Endothelial cell of umbilical vein (primary cell): Measurements from ENCODE around the gene TDRD10. TPM values are rescaled to one million over a fixed set of nuclear protein-coding genes. Genes with fewer than 3 reads are reported as not detected.

Experiments used
- BruUV-seq: library from RNA; stranded (reverse); fragments of 400-500 nt; replicated peaks from 2 replicates; lab custom pipeline; 2021; lab: Mats Ljungman, UMichigan
- CTCF ChIA-PET: fragments of 300-600, 350-600 bp; sonication (Branson Sonifier 250); formaldehyde crosslinking; loops from one replicate; lab custom pipeline; 2021; ENCODE audit warnings: antibody characterized with exemption, inconsistent platforms; lab: Charles Lee
- POLR2A ChIA-PET: fragments of 300-600, 350-600 bp; sonication (Branson Sonifier 250); formaldehyde crosslinking; loops from one replicate; lab custom pipeline; 2021; ENCODE audit warnings: antibody characterized with exemption, inconsistent platforms; lab: Charles Lee
- DNase-seq: peaks from one replicate; pipeline ENCODE4 v3.0.0-alpha.2; 2011; ENCODE audit warnings: low read depth, low spot score
- FAIRE-seq: peaks from 2 replicates; lab custom pipeline; 2011; peaks lifted over from hg19 to GRCh38; lab: Jason Lieb, UNC
- H2AFZ ChIP-seq: 2 replicates; pipeline ENCODE4 v1.6.0; 2012; ENCODE audit warnings: low read depth, low read length, control low read depth, inconsistent platforms
- H3K27ac ChIP-seq: 2 replicates; pipeline ENCODE4 v1.5.1; 2011; ENCODE audit warnings: low read depth, mild to moderate bottlenecking, control low read depth, low read length, moderate library complexity; ENCODE audit not compliant: insufficient read depth
- H3K27me3 ChIP-seq, 2 experiments: 2 replicates each; pipeline versions ENCODE4 v1.6.0 to v1.6.1; 2011; ENCODE audit warnings: low read length in 2 of 2, mixed read lengths in 1 of 2; ENCODE audit not compliant: control insufficient read depth in 2 of 2, insufficient read depth in 2 of 2
- H3K36me3 ChIP-seq, 2 experiments: 2 replicates in 1 of 2; 3 replicates in 1 of 2; pipeline ENCODE4 v1.5.1; 2011; ENCODE audit warnings: low read length in 2 of 2, mild to moderate bottlenecking in 1 of 2, moderate library complexity in 1 of 2; ENCODE audit not compliant: control insufficient read depth in 2 of 2, insufficient read depth in 2 of 2; ENCODE audit errors: extremely low read depth in 1 of 2
- H3K4me1 ChIP-seq: 3 replicates; pipeline ENCODE4 v1.5.1; 2011; ENCODE audit warnings: mild to moderate bottlenecking, low read length; ENCODE audit not compliant: control insufficient read depth, insufficient read depth; ENCODE audit errors: extremely low read depth
- H3K4me2 ChIP-seq: 2 replicates; pipeline ENCODE4 v1.6.1; 2011; ENCODE audit warnings: low read length, control low read depth, mixed read lengths; ENCODE audit not compliant: insufficient read depth
- H3K4me3 ChIP-seq, 3 experiments: fragments of 200-600 bp in 1 of 3; sonication (generic), shearing (Covaris generic) in 1 of 3; replicated peaks in 1 of 3; 2 replicates each; pipeline ENCODE4 v1.5.1; 2011 to 2016; ENCODE audit warnings: control low read depth in 3 of 3, low read length in 3 of 3, mild to moderate bottlenecking in 2 of 3, inconsistent platforms in 1 of 3, low read depth in 1 of 3, moderate library complexity in 1 of 3; ENCODE audit not compliant: insufficient read depth in 1 of 3
- H3K79me2 ChIP-seq: 2 replicates; pipeline ENCODE4 v1.6.0; 2012; ENCODE audit warnings: low read length, inconsistent platforms; ENCODE audit not compliant: control insufficient read depth, insufficient read depth
- H3K9ac ChIP-seq: replicated peaks from 2 replicates; pipeline ENCODE3; 2011; ENCODE audit warnings: low read length, control low read depth; ENCODE audit not compliant: insufficient read depth; ENCODE audit errors: extremely low read depth
- H3K9me1 ChIP-seq: replicated peaks from 3 replicates; pipeline ENCODE4 v1.6.0; 2011; ENCODE audit warnings: mild to moderate bottlenecking, low read length; ENCODE audit not compliant: control insufficient read depth, insufficient read depth; ENCODE audit errors: extremely low read depth
- H3K9me3 ChIP-seq: replicated peaks from 2 replicates; pipeline ENCODE4 v1.5.1; 2012; ENCODE audit warnings: low read length, inconsistent platforms; ENCODE audit not compliant: control insufficient read depth, insufficient read depth
- H4K20me1 ChIP-seq: replicated peaks from 2 replicates; pipeline ENCODE3; 2011; ENCODE audit warnings: mild to moderate bottlenecking, low read length; ENCODE audit not compliant: control insufficient read depth, insufficient read depth; ENCODE audit errors: extremely low read depth
- FOS ChIP-seq: IDR thresholded peaks from 2 replicates; pipeline ENCODE4 v1.6.1; 2011; ENCODE audit warnings: mild to moderate bottlenecking, low read length, moderate library complexity, borderline replicate concordance; ENCODE audit not compliant: insufficient read depth
- GATA2 ChIP-seq: IDR thresholded peaks from 2 replicates; pipeline ENCODE4 v1.7.0; 2011; ENCODE audit warnings: low read depth, mild to moderate bottlenecking, moderate library complexity, mixed read lengths, low read length; ENCODE audit not compliant: insufficient read length, insufficient read depth
- JUN ChIP-seq: IDR thresholded peaks from 2 replicates; pipeline ENCODE4 v1.6.1; 2011; ENCODE audit warnings: borderline replicate concordance, low read depth; ENCODE audit not compliant: insufficient read length, insufficient read depth
- MYC ChIP-seq: IDR thresholded peaks from one replicate; pipeline ENCODE4 v1.6.1; 2011; ENCODE audit warnings: mild to moderate bottlenecking, low read depth, low read length
- POLR2A ChIP-seq: IDR thresholded peaks from 2 replicates; pipeline ENCODE4 v1.6.1; 2012; ENCODE audit warnings: low read depth, mild to moderate bottlenecking, control low read depth, low read length
- POLR2AphosphoS5 ChIP-seq: IDR thresholded peaks from 2 replicates; pipeline ENCODE4 v1.6.1; 2012; ENCODE audit warnings: low read depth, mild to moderate bottlenecking, control low read depth, low read length, moderate library complexity; ENCODE audit not compliant: insufficient read depth
- dilution Hi-C: fragments of 300-500 bp; cut with MboI; formaldehyde crosslinking; loops from one replicate; pipeline ENCODE4 v1.15.0; 2019; ENCODE audit warnings: low sequenced_read_pairs; ENCODE audit not compliant: extremely low pct_ligation_motif_present
- intact Hi-C: fragments of 100-400 bp; cut with micrococcal nuclease; formaldehyde crosslinking; loops from one replicate; pipeline ENCODE4 v1.10.0; 2022
- polyA plus RNA-seq, 4 experiments: library from polyadenylated mRNA; depleted of rRNA in 3 of 4; stranded (reverse) in 3 of 4; unstranded in 1 of 4; fragments of >200 nt; gene quantifications; 2 replicates each; pipeline versions ENCODE4 v1.2.1 to v1.2.3, GENCODE V29; 2011 to 2012; ENCODE audit warnings: missing spikeins in 1 of 4
- total RNA-seq: library from RNA; stranded (reverse); gene quantifications from 2 replicates; pipeline ENCODE4 v1.2.3, GENCODE V29; 2021
- TF ChIP-seq, protein P1 (sequence below): IDR thresholded peaks from 2 replicates; pipeline ENCODE4 v1.6.1; 2011; ENCODE audit not compliant: insufficient read depth, insufficient read length
- TF ChIP-seq, protein P2 (sequence below), 2 donors: IDR thresholded peaks; 1 replicate in 1 of 2; 2 replicates in 1 of 2; pipeline ENCODE4 v1.5.1; 2011; ENCODE audit warnings: low read length in 2 of 2, mild to moderate bottlenecking in 2 of 2, moderate library complexity in 2 of 2, control low read depth in 1 of 2, inconsistent platforms in 1 of 2, low read depth in 1 of 2; ENCODE audit not compliant: insufficient read depth in 1 of 2; ENCODE audit errors: extremely low read depth in 1 of 2

Gene TDRD10
- total and polyA plus RNA-seq, 2 donors (not counting 3 experiments of a cell fraction or from before 2014, with no cell fraction given) = 6.1 to 9.1 TPM

DNA sequence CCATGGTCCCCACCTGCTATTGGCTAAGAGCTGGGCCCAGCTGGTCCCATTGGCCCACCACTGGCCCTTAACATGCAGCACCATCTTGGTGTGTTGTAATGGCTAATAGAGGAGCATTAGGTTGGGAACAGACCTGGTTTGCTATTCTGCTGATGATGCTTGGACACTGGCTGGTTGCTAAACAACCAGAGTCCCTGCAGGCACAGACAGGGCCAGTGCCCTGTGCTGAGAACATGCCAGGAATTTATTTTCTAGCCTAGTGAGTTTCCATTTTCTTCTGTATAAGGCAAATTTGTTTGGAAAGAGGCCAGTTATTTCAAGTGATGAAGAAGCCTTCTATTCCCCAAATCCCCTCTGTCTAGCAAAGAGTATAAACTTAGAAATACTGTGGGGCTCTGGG, 42.9 kb upstream of the TDRD10 start:
- TF ChIP-seq FOS (no peak), GATA2 (no peak), POLR2AphosphoS5 (no peak), MYC (no peak), POLR2A (no peak), JUN (no peak)
- TF ChIP-seq, protein P1, sequence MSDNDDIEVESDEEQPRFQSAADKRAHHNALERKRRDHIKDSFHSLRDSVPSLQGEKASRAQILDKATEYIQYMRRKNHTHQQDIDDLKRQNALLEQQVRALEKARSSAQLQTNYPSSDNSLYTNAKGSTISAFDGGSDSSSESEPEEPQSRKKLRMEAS = no peak
- TF ChIP-seq, protein P2, sequence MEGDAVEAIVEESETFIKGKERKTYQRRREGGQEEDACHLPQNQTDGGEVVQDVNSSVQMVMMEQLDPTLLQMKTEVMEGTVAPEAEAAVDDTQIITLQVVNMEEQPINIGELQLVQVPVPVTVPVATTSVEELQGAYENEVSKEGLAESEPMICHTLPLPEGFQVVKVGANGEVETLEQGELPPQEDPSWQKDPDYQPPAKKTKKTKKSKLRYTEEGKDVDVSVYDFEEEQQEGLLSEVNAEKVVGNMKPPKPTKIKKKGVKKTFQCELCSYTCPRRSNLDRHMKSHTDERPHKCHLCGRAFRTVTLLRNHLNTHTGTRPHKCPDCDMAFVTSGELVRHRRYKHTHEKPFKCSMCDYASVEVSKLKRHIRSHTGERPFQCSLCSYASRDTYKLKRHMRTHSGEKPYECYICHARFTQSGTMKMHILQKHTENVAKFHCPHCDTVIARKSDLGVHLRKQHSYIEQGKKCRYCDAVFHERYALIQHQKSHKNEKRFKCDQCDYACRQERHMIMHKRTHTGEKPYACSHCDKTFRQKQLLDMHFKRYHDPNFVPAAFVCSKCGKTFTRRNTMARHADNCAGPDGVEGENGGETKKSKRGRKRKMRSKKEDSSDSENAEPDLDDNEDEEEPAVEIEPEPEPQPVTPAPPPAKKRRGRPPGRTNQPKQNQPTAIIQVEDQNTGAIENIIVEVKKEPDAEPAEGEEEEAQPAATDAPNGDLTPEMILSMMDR (IDR thresholded peaks at IDR 0.05; ENCODE audit: extremely low read depth in 1 of 2, insufficient read depth in 1 of 2, low read depth in 1 of 2, low read length in 2 of 2) = no peak
- H3K27me3 ChIP-seq = no peaks in the 10 kb centered on the region
- H3K79me2 ChIP-seq = no peaks in the 10 kb centered on the region
- no TSS peak for BruUV-seq
- H3K4me1 ChIP-seq = peaks cover 8% of the 10 kb centered on the region
- no peaks in the 10 kb centered on the region for H3K36me3 ChIP-seq
- FAIRE-seq (no peak), DNase-seq (no peak)
- H3K9me1 ChIP-seq = no peaks in the 10 kb centered on the region
- H3K4me3 ChIP-seq = no peak overlapping the region
- H3K9ac ChIP-seq = no peak overlapping the region
- no peak overlapping the region for H3K27ac ChIP-seq
- dilution Hi-C loops = no loop called here
- ChIA-PET POLR2A (no interaction called here), CTCF (interaction anchor here (1.9 kb wide), 1 partner anchor 53 kb away, joined by 5 read pairs; no protein-coding TSS in a partner anchor)
- H3K4me2 ChIP-seq = no peak overlapping the region
- H2AFZ ChIP-seq = no peak overlapping the region
- no peaks in the 10 kb centered on the region for H4K20me1 ChIP-seq
- no peaks in the 10 kb centered on the region for H3K9me3 ChIP-seq
- intact Hi-C loops = no loop called here
